NCI-H1048 (cell line): ENCODE results near the gene EFL1.
"Not testable (repeated sequence)": the region's sequence is repeated elsewhere in the genome, so short reads cannot be mapped to it uniquely, and the experiment has no call there.

Experiments
- DNase-seq: peaks from one replicate; lab custom pipeline; 2025; lab: John Stamatoyannopoulos, UW

The EFL1 gene

GRCh38 chr15:82262422-82263026, at the start of gene EFL1, which contains the start of gene SAXO2:
EFL1 (minus strand) TSS chr15:82262734; CDS start chr15:82261778, 956 bp downstream.
SAXO2 (plus strand) TSS chr15:82262818; CDS start chr15:82262880, 62 bp downstream.
- DNase-seq, result peak; percentile 85

GRCh38 chr15:82311321-82311720, 48.8 kb upstream of the EFL1 start:
- not testable (repeated sequence) for DNase-seq

GRCh38 chr15:82309802-82310201, 47.3 kb upstream of the EFL1 start:
- DNase-seq, result no peak

GRCh38 chr15:82307714-82308081, 45.2 kb upstream of the EFL1 start:
- DNase-seq, result no peak

GRCh38 chr15:82306791-82307713, 44.5 kb upstream of the EFL1 start:
- DNase-seq, result no peak

- DNase-seq, result no peak
These were observed 43.1 kb upstream of the EFL1 start for GRCh38 chr15:82305621-82306048.

- DNase-seq, result no peak
These were observed 42.2 kb upstream of the EFL1 start for GRCh38 chr15:82304778-82305090.

GRCh38 chr15:82303956-82304777, 41.6 kb upstream of the EFL1 start:
- DNase-seq, result no peak

GRCh38 chr15:82301296-82302016, 38.9 kb upstream of the EFL1 start:
- DNase-seq, result no peak

GRCh38 chr15:82300883-82301282, 38.3 kb upstream of the EFL1 start:
- DNase-seq, result no peak

GRCh38 chr15:82300326-82300725, 37.8 kb upstream of the EFL1 start:
- not testable (repeated sequence) for DNase-seq

GRCh38 chr15:82299511-82299914, 37.0 kb upstream of the EFL1 start:
- not testable (repeated sequence) for DNase-seq

GRCh38 chr15:82298520-82298919, 36.0 kb upstream of the EFL1 start:
- DNase-seq, result no peak

GRCh38 chr15:82298032-82298431, 35.5 kb upstream of the EFL1 start:
- no peak for DNase-seq

- DNase-seq, result no peak
These were observed 35.0 kb upstream of the EFL1 start for GRCh38 chr15:82297546-82297945.

- DNase-seq, result no peak
These were observed 31.6 kb upstream of the EFL1 start for GRCh38 chr15:82294061-82294690.

- DNase-seq, result no peak
These were observed 29.7 kb upstream of the EFL1 start for GRCh38 chr15:82292271-82292670.

GRCh38 chr15:82288202-82288601, 25.7 kb upstream of the EFL1 start:
- not testable (repeated sequence) for DNase-seq

GRCh38 chr15:82286475-82286874, 23.9 kb upstream of the EFL1 start:
- not testable (repeated sequence) for DNase-seq

GRCh38 chr15:82284381-82284780, 21.8 kb upstream of the EFL1 start:
- not testable (repeated sequence) for DNase-seq

- DNase-seq, result not testable (repeated sequence)
These were observed 19.9 kb upstream of the EFL1 start for GRCh38 chr15:82282386-82282785.
